GM18868 (cell line): ENCODE measurements around the gene NT5C3A.

Source experiments
- ATAC-seq: cut with Tn5 transposase; IDR thresholded peaks from one replicate; pipeline ENCODE4 v1.9.1; 2021; ENCODE audit warnings: mild to moderate bottlenecking, moderate library complexity; ENCODE audit not compliant: unreplicated experiment

NT5C3A gene

GRCh38 chr7:33076737-33077136 lies 14.2 kb upstream of the NT5C3A start:
- ATAC-seq, result no peak

- no peak for ATAC-seq
These were observed 13.4 kb upstream of the NT5C3A start for GRCh38 chr7:33075818-33076518.

GRCh38 chr7:33073243-33073642 lies 10.7 kb upstream of the NT5C3A start:
- no peak for ATAC-seq

- no peak for ATAC-seq
These were observed 9.9 kb upstream of the NT5C3A start for GRCh38 chr7:33072471-33072870.

GRCh38 chr7:33070831-33071230 lies 8.3 kb upstream of the NT5C3A start:
- ATAC-seq, result no peak

GRCh38 chr7:33070277-33070676 lies 7.7 kb upstream of the NT5C3A start:
- no peak for ATAC-seq

- no peak for ATAC-seq
These were observed 5.3 kb upstream of the NT5C3A start for GRCh38 chr7:33067921-33068320.

GRCh38 chr7:33066771-33067170 lies 4.2 kb upstream of the NT5C3A start:
- no peak for ATAC-seq

GRCh38 chr7:33065981-33066380 lies 3.4 kb upstream of the NT5C3A start:
- no peak for ATAC-seq

GRCh38 chr7:33062782-33063443 lies 337 bp upstream of the NT5C3A start:
- ATAC-seq, result peak; percentile 96

- no peak for ATAC-seq
These were observed 1.2 kb downstream of the NT5C3A start for GRCh38 chr7:33061282-33061937.

- no peak for ATAC-seq
These were observed 2.9 kb downstream of the NT5C3A start for GRCh38 chr7:33059635-33060034.

GRCh38 chr7:33055158-33055557 lies 7.4 kb downstream of the NT5C3A start:
- no peak for ATAC-seq

GRCh38 chr7:33054261-33054964 lies 8.2 kb downstream of the NT5C3A start:
- ATAC-seq, result peak; percentile 38

- no peak for ATAC-seq
These were observed 8.9 kb downstream of the NT5C3A start for GRCh38 chr7:33053721-33054120.

GRCh38 chr7:33050535-33051318 lies 11.8 kb downstream of the NT5C3A start:
- peak; percentile 68 for ATAC-seq

GRCh38 chr7:33048704-33049103 lies 13.9 kb downstream of the NT5C3A start:
- ATAC-seq, result no peak

GRCh38 chr7:33048257-33048656 lies 14.3 kb downstream of the NT5C3A start:
- no peak for ATAC-seq

GRCh38 chr7:33044986-33045385 lies 17.6 kb downstream of the NT5C3A start:
- no peak for ATAC-seq

- ATAC-seq, result no peak
These were observed 18.2 kb downstream of the NT5C3A start for GRCh38 chr7:33044401-33044718.
